ENCODE measurements around the gene CLIP2.

DNA sequence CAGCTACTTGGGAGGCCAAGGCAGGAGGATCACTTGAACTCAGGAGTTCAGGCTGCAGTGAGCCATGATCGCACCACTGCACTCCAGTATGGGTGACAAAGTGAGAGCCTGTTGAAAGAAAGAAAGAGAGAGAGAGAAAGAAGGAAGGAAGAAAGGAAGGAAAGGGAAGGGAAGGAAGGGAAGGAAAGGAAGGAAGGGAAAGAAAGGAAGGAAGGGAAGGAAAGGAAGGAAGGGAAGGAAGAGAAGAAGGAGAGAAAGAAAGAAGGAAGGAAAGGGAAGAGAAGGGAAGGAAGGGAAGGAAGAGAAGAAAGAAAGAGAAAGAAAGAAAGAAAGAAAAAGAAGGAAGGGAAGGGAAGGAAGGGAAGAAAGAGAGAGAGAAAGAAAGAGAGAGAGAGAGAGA lies 61.5 kb downstream of the CLIP2 start:
- TF ChIP-seq POLR2A (IDR thresholded peaks at IDR 0.05): no peak
- TF ChIP-seq, protein P1, sequence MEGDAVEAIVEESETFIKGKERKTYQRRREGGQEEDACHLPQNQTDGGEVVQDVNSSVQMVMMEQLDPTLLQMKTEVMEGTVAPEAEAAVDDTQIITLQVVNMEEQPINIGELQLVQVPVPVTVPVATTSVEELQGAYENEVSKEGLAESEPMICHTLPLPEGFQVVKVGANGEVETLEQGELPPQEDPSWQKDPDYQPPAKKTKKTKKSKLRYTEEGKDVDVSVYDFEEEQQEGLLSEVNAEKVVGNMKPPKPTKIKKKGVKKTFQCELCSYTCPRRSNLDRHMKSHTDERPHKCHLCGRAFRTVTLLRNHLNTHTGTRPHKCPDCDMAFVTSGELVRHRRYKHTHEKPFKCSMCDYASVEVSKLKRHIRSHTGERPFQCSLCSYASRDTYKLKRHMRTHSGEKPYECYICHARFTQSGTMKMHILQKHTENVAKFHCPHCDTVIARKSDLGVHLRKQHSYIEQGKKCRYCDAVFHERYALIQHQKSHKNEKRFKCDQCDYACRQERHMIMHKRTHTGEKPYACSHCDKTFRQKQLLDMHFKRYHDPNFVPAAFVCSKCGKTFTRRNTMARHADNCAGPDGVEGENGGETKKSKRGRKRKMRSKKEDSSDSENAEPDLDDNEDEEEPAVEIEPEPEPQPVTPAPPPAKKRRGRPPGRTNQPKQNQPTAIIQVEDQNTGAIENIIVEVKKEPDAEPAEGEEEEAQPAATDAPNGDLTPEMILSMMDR (IDR thresholded peaks at IDR 0.05): no peak
- TF ChIP-seq POLR2AphosphoS5 (IDR thresholded peaks at IDR 0.05): no peak

Measured in prostate gland (tissue), 2 donors.